Natural killer cell treated with Interleukin-12 subunit alpha and Interleukin-12 subunit beta and Interleukin-15 and Interleukin-18, amount 100 ng/mL, for 72 hours (primary cell): ENCODE measurements around the gene KCNJ2. TPM values are rescaled to one million over a fixed set of nuclear protein-coding genes. Genes with fewer than 3 reads are reported as not detected.

Source experiments
- total RNA-seq, 2 donors: library from RNA; stranded (reverse); gene quantifications; one replicate each; pipeline ENCODE4 v1.2.3, GENCODE V29; 2022

The KCNJ2 gene
- total RNA-seq, 2 donors from 2014 or later = 0.29 to 0.42 TPM

Other genes with a start within 250 kb of the KCNJ2 start
- not detected for gene KCNJ16, start 94.3 kb upstream of the KCNJ2 start, total RNA-seq